ENCODE measurements around the gene OCIAD1.
"Not testable (repeated sequence)": the region's sequence is repeated elsewhere in the genome, so short reads cannot be mapped to it uniquely, and the experiment has no call there.

OCIAD1 gene

DNA sequence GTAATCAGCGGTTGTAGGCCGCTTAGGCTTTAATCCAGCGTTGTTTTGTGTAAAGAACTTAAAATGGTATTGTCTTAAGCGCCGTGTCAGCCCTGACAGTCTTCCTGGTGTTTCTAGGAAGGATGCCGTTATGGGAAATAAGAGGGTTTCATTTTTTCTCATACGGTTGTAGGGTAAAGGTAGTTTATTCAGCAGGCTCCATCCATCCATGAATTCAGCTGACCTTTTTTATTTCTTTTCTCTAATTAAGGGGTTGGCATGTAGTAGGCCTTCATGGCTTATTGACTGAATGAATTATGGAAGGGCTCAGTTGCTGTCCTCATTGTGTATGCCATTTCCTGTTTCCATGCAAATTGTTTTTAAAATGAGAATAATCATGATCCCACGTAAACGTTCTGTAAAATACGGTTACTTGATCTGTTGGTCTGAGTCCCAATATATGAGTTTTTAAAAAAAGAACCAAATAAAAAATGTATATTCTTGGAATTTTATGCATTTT, 693 bp downstream of the OCIAD1 start:
- H3K9ac ChIP-seq (ENCODE audit: low read length), result peak overlapping the region; percentile 99
- H3K4me3 ChIP-seq (ENCODE audit: low read length), result peak overlapping the region; percentile 99
- no peaks in the 10 kb centered on the region for H3K27me3 ChIP-seq (ENCODE audit: control insufficient read depth, insufficient read depth, low read length)
- peaks cover 9% of the 10 kb centered on the region for H3K36me3 ChIP-seq (ENCODE audit: control insufficient read depth, insufficient read depth, low read length)
- peaks cover 5% of the 10 kb centered on the region for H3K4me1 ChIP-seq (ENCODE audit: control insufficient read depth, insufficient read depth, low read length)
- no peaks in the 10 kb centered on the region for H3K9me3 ChIP-seq (ENCODE audit: control insufficient read depth, low read length)

DNA sequence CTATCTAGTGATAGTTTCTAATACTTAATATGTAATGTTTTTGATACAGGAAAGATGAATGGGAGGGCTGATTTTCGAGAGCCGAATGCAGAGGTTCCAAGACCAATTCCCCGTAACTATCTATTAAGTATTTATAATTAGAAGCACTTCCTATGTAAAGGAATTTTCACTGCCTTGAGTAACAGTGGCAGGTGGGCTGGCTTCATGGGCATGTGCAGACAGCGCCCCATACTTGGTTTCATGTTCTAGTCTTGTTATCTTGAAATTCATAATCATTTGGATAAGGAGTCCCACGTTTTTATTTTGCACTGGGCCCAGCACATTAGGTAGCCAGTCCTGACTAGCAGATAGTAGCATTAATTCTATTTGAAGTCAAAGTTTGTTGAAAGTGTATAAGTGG, 1.7 kb downstream of the OCIAD1 start:
- no peak overlapping the region for H3K9ac ChIP-seq (ENCODE audit: low read length)
- H3K27me3 ChIP-seq (ENCODE audit: control insufficient read depth, insufficient read depth, low read length), result no peaks in the 10 kb centered on the region
- no peaks in the 10 kb centered on the region for H3K9me3 ChIP-seq (ENCODE audit: control insufficient read depth, low read length)
- peaks cover 9% of the 10 kb centered on the region for H3K36me3 ChIP-seq (ENCODE audit: control insufficient read depth, insufficient read depth, low read length)
- no peak overlapping the region for H3K4me3 ChIP-seq (ENCODE audit: low read length)
- peaks cover 5% of the 10 kb centered on the region for H3K4me1 ChIP-seq (ENCODE audit: control insufficient read depth, insufficient read depth, low read length)

DNA sequence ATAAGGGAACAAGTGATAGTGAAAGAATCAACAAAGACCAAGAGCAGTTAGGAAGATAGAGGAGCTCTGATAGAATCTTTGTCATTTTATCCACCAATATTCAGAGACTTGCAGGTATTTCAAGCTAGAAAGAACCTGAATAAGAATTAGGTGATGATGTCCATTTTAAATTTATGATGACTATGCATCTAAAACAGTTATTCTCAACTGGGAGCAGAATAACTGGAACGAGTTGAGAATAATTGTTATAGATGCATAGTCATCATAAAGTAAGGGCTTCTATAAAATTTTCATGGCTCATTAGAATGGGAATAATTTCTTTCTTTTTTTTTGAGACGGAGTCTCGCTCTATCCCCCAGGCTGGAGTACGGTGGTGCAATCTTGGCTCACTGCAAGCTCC, 5.8 kb downstream of the OCIAD1 start:
- H3K36me3 ChIP-seq (ENCODE audit: control insufficient read depth, insufficient read depth, low read length), result peaks cover 9% of the 10 kb centered on the region
- no peak overlapping the region for H3K9ac ChIP-seq (ENCODE audit: low read length)
- H3K9me3 ChIP-seq (ENCODE audit: control insufficient read depth, low read length), result no peaks in the 10 kb centered on the region
- no peaks in the 10 kb centered on the region for H3K27me3 ChIP-seq (ENCODE audit: control insufficient read depth, insufficient read depth, low read length)
- H3K4me3 ChIP-seq (ENCODE audit: low read length), result no peak overlapping the region
- no peaks in the 10 kb centered on the region for H3K4me1 ChIP-seq (ENCODE audit: control insufficient read depth, insufficient read depth, low read length)

DNA sequence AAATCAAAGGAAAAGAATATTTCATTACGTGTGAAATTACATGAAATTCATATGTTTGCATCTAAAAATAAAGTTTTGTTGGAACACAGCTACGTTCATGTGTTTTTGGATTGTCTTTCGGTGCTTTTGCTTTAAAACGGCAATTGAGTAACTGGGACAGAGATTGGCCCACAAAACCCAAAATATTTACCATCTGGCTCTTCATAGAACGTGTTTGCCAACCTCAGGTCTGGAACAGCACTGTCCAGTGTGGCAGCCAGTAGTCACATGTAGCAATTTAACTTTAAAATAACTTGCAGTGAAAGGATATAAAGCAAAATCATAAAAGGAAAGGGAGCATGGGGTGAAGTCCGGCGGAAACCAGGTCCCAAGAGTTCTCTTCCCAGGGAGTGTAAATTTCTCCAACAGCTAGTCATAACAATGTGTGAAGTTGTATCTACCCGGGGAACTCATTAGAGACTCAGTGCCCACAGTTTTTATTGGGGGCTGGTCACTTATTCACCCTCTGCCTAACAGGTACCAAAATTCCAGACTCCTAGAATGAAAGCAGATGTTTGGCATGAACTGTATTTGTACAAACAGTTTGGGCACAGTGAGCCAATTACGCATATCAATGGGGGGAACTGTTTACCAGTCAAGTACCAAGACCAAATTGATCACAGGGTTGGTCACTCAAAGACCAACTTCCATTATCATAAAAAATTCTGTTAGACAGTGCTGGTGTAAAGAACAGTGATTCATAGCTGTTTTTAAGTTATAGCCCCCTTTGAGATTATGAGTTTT, 10.3 kb downstream of the OCIAD1 start:
- Histone ChIP-seq H3K36me3 (ENCODE audit: control insufficient read depth, insufficient read depth, low read length) (peaks cover 5% of the 10 kb centered on the region), H3K4me3 (ENCODE audit: low read length) (no peak overlapping the region), H3K27me3 (ENCODE audit: control insufficient read depth, insufficient read depth, low read length) (no peaks in the 10 kb centered on the region)

DNA sequence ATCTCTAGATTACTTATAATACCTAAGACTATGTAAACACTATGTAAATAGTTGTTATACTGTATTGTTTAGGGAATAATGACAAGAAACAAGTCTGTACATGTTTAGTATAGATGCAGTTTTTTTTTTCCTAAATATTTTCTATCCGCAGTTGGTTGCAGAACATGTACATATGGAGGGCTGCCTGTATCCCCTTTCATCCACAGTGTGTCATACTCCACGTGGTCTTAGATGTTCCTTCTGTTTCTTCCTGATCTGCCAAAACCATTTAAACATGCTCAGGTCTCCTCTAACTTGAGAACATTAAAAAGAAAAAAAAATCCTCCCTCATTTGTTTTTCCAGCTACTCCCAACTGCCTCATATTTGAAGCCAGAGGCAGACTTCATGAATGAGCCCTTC, 14.0 kb downstream of the OCIAD1 start:
- Histone ChIP-seq H3K4me3 (ENCODE audit: low read length) (no peak overlapping the region), H3K9ac (ENCODE audit: low read length) (no peak overlapping the region), H3K36me3 (ENCODE audit: control insufficient read depth, insufficient read depth, low read length) (peaks cover 5% of the 10 kb centered on the region), H3K4me1 (ENCODE audit: control insufficient read depth, insufficient read depth, low read length) (no peaks in the 10 kb centered on the region), H3K9me3 (ENCODE audit: control insufficient read depth, low read length) (no peaks in the 10 kb centered on the region), H3K27me3 (ENCODE audit: control insufficient read depth, insufficient read depth, low read length) (no peaks in the 10 kb centered on the region)

More for the DNA sequence above, 10.3 kb downstream of the OCIAD1 start:
- no peak overlapping the region for H3K9ac ChIP-seq (ENCODE audit: low read length)
- H3K4me1 ChIP-seq (ENCODE audit: control insufficient read depth, insufficient read depth, low read length), result no peaks in the 10 kb centered on the region
- no peaks in the 10 kb centered on the region for H3K9me3 ChIP-seq (ENCODE audit: control insufficient read depth, low read length)

DNA sequence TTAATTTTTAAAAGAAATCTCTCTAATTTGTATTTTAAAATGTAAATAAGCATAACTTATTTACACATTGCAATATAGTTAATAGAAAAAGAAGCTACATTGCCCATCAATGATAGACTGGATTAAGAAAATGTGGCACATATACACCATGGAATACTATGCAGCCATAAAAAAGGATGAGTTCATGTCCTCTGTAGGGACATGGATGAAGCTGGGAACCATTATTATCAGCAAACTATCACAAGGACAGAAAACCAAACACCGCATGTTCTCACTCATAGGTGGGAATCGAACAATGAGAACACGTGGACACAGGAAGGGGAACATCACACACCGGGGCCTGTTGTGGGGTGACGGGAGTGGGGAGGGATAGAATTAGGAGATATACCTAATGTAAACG, 17.9 kb downstream of the OCIAD1 start:
- H3K36me3 ChIP-seq (ENCODE audit: control insufficient read depth, insufficient read depth, low read length); H3K27me3 ChIP-seq (ENCODE audit: control insufficient read depth, insufficient read depth, low read length); H3K4me3 ChIP-seq (ENCODE audit: low read length); H3K9ac ChIP-seq (ENCODE audit: low read length); H3K9me3 ChIP-seq (ENCODE audit: control insufficient read depth, low read length); H3K4me1 ChIP-seq (ENCODE audit: control insufficient read depth, insufficient read depth, low read length): not testable (repeated sequence)

DNA sequence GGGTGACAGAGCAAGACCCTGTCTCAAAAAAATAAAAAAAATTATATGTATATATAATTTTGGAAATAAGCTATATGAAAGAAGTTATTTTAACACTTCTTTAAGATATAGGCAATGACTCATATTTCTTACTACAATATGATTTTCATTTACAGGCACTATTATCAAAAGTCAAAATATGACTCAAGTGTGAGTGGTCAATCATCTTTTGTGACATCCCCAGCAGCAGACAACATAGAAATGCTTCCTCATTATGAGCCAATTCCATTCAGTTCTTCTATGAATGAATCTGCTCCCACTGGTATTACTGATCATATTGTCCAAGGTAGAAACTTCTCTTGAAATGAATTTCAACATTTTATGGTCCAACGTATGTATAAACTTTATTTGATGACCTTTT, 20.8 kb downstream of the OCIAD1 start:
- Histone ChIP-seq H3K4me3 (ENCODE audit: low read length) (no peak overlapping the region), H3K27me3 (ENCODE audit: control insufficient read depth, insufficient read depth, low read length) (no peaks in the 10 kb centered on the region), H3K36me3 (ENCODE audit: control insufficient read depth, insufficient read depth, low read length) (no peaks in the 10 kb centered on the region), H3K4me1 (ENCODE audit: control insufficient read depth, insufficient read depth, low read length) (no peaks in the 10 kb centered on the region), H3K9ac (ENCODE audit: low read length) (no peak overlapping the region), H3K9me3 (ENCODE audit: control insufficient read depth, low read length) (no peaks in the 10 kb centered on the region)

DNA sequence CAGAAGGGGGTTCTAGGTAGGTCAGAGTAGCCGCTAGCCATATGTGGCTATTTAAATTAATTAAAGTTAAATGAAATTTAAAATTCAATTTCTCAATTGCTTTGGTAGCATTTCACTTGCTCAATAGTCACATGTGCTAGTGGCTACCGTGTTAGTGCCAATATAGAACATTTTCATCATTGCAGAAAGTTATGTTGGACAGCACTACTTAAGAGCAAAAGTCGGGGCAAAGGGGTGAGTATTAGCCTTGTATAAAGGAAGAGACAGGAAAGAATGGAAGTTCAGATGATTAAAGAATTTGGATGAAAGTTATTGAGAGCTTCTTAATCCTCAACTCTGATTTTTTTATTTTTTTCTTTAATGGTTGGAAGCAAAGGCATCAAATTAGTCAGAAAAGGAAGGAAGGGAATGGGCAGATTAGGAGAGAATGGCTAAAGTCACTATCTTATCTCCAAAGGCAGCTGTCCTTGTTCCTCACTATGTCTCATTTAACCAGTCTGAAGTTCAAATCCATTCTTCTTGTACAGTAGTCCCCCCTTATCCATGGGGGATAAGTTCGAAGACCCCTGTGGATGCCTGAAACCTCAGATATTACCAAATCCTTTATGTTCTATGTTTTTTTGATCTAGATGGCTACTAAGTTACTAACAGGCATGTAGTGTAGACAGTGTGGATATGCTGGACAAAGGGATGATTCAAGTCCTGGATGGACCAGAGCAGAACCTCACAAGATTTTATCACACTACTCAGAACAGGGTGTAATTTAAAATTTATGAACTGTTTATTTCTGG, 22.9 kb downstream of the OCIAD1 start:
- no peak overlapping the region for H3K4me3 ChIP-seq (ENCODE audit: low read length)
- H3K27me3 ChIP-seq (ENCODE audit: control insufficient read depth, insufficient read depth, low read length), result no peaks in the 10 kb centered on the region
- H3K4me1 ChIP-seq (ENCODE audit: control insufficient read depth, insufficient read depth, low read length), result no peaks in the 10 kb centered on the region
- H3K36me3 ChIP-seq (ENCODE audit: control insufficient read depth, insufficient read depth, low read length), result no peaks in the 10 kb centered on the region
- no peak overlapping the region for H3K9ac ChIP-seq (ENCODE audit: low read length)
- no peaks in the 10 kb centered on the region for H3K9me3 ChIP-seq (ENCODE audit: control insufficient read depth, low read length)

DNA sequence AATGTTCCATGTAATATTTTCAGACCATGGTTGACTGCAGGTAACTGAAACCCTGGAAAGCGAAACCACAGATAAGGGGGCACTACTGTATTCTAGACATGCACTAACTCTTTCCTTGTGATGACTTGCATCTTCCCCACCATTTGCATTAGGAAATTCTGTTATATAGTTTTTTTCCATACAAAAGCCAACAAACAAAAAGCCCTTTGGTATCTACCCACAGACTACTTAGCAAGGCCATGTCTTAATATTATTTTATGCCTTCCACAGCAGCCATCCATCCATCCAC, 23.5 kb downstream of the OCIAD1 start:
- Histone ChIP-seq H3K36me3 (ENCODE audit: control insufficient read depth, insufficient read depth, low read length) (no peaks in the 10 kb centered on the region), H3K4me1 (ENCODE audit: control insufficient read depth, insufficient read depth, low read length) (no peaks in the 10 kb centered on the region), H3K27me3 (ENCODE audit: control insufficient read depth, insufficient read depth, low read length) (no peaks in the 10 kb centered on the region), H3K9ac (ENCODE audit: low read length) (no peak overlapping the region), H3K9me3 (ENCODE audit: control insufficient read depth, low read length) (no peaks in the 10 kb centered on the region), H3K4me3 (ENCODE audit: low read length) (no peak overlapping the region)

DNA sequence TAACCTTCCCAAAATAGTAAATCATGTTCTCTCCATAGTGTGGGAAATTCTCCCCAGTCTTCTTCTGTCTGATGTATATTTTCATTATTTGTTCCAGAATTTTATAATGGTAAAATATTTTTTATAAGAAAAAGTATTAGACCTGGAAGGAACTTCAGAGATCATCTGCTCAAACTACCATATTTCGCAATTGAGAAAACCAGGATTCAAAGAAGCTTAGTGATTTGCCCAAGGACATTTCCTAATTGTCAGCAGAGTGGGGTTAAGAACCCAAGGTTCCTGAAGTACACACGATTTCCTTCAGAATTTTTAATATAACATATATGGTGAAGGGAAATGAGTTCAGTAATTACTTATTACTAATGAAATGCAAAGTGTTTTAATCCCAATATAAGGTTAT, 24.1 kb downstream of the OCIAD1 start:
- Histone ChIP-seq H3K4me1 (ENCODE audit: control insufficient read depth, insufficient read depth, low read length) (no peaks in the 10 kb centered on the region), H3K27me3 (ENCODE audit: control insufficient read depth, insufficient read depth, low read length) (no peaks in the 10 kb centered on the region), H3K4me3 (ENCODE audit: low read length) (no peak overlapping the region), H3K9me3 (ENCODE audit: control insufficient read depth, low read length) (no peaks in the 10 kb centered on the region), H3K36me3 (ENCODE audit: control insufficient read depth, insufficient read depth, low read length) (no peaks in the 10 kb centered on the region), H3K9ac (ENCODE audit: low read length) (no peak overlapping the region)

DNA sequence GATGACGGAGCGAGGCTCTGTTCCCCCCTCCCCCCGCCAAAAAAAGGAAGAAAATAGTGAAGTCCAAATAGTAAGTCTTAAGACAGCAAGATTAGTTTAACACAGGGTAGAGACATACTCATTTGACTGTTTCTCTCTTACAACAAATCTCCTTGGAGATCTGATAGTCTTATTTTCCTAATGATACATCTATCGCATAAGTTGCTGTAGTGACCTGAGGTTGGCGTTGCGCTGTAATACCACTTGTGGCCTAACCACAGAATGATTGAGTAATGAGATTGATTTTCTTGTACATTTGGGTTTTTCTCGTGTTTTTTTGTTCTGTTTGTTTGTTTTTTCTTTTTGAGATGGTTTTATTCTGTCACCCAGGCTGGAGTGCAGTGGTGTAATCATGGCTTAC, 27.2 kb downstream of the OCIAD1 start:
- no peaks in the 10 kb centered on the region for H3K9me3 ChIP-seq (ENCODE audit: control insufficient read depth, low read length)
- no peaks in the 10 kb centered on the region for H3K4me1 ChIP-seq (ENCODE audit: control insufficient read depth, insufficient read depth, low read length)
- no peaks in the 10 kb centered on the region for H3K27me3 ChIP-seq (ENCODE audit: control insufficient read depth, insufficient read depth, low read length)
- peaks cover 6% of the 10 kb centered on the region for H3K36me3 ChIP-seq (ENCODE audit: control insufficient read depth, insufficient read depth, low read length)
- H3K9ac ChIP-seq (ENCODE audit: low read length), result no peak overlapping the region
- no peak overlapping the region for H3K4me3 ChIP-seq (ENCODE audit: low read length)

DNA sequence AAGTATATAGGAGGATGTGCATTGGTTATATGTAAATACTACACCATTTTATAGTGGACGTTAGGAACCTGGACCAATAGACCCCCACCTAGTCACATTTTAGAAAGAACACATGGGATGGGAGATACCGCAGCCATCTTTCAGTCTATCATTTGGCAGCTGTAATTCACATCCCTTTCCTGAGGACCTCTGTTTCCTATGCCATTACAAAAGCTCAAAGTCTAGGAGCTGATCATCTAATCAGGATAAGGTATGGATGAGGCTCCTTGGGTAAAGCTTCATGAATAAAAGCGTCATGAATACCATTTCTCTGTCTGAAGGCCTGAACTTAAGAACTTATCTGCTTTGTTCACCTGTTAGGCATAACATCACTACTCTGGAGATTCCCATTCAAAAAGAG, 31.1 kb downstream of the OCIAD1 start:
- H3K4me3 ChIP-seq (ENCODE audit: low read length), result no peak overlapping the region
- H3K9ac ChIP-seq (ENCODE audit: low read length), result no peak overlapping the region
- H3K36me3 ChIP-seq (ENCODE audit: control insufficient read depth, insufficient read depth, low read length), result peaks cover 6% of the 10 kb centered on the region
- H3K9me3 ChIP-seq (ENCODE audit: control insufficient read depth, low read length), result no peaks in the 10 kb centered on the region
- no peaks in the 10 kb centered on the region for H3K4me1 ChIP-seq (ENCODE audit: control insufficient read depth, insufficient read depth, low read length)
- no peaks in the 10 kb centered on the region for H3K27me3 ChIP-seq (ENCODE audit: control insufficient read depth, insufficient read depth, low read length)

All from mucosa of stomach (tissue), 1 donor.